Glutamatergic neuron (in vitro differentiated cells): ENCODE measurements around the gene CAV3. TPM values are rescaled to one million over a fixed set of nuclear protein-coding genes. Genes with fewer than 3 reads are reported as not detected.

Experiments
- DNase-seq: peaks from one replicate; pipeline ENCODE4 v3.0.0; 2022
- H3K27ac Mint-ChIP-seq: one replicate; pipeline ENCODE4 v1.8.0; 2020; ENCODE audit warnings: mild to moderate bottlenecking, mixed read lengths, inconsistent platforms; ENCODE audit not compliant: unreplicated experiment
- H3K27me3 Mint-ChIP-seq: one replicate; pipeline ENCODE4 v1.8.0; 2020; ENCODE audit warnings: mild to moderate bottlenecking, moderate library complexity, mixed read lengths, inconsistent platforms; ENCODE audit not compliant: unreplicated experiment
- H3K36me3 Mint-ChIP-seq: one replicate; pipeline ENCODE4 v1.8.0; 2020; ENCODE audit warnings: mild to moderate bottlenecking, mixed read lengths, inconsistent platforms; ENCODE audit not compliant: unreplicated experiment
- H3K4me1 Mint-ChIP-seq: one replicate; pipeline ENCODE4 v1.8.0; 2020; ENCODE audit warnings: mild to moderate bottlenecking, low read depth, mixed read lengths, inconsistent platforms; ENCODE audit not compliant: unreplicated experiment
- H3K4me3 Mint-ChIP-seq: one replicate; pipeline ENCODE4 v1.8.0; 2020; ENCODE audit warnings: mild to moderate bottlenecking, mixed read lengths, inconsistent platforms; ENCODE audit not compliant: unreplicated experiment
- H3K9me3 Mint-ChIP-seq: one replicate; pipeline ENCODE4 v1.8.0; 2020; ENCODE audit warnings: mild to moderate bottlenecking, moderate library complexity, mixed read lengths, inconsistent platforms; ENCODE audit not compliant: unreplicated experiment
- CTCF ChIP-seq: fragments of 200-600 bp; sonication (generic); IDR thresholded peaks from one replicate; pipeline ENCODE4 v1.5.0; 2021; ENCODE audit not compliant: partially characterized antibody, unreplicated experiment
- total RNA-seq: library from RNA; stranded (reverse); fragmentation: NEBNext Ultra II Directional; extraction: Animal tissue kit (Norgen Biotek cat#: 25700); gene quantifications from one replicate; pipeline ENCODE4 v1.2.1, GENCODE V29; 2021; ENCODE audit not compliant: unreplicated experiment

Gene CAV3
- total RNA-seq, 1 donor from 2014 or later: 0.29 TPM

GRCh38 chr3:8767667-8768363 lies 34.2 kb downstream of the CAV3 start:
- TF ChIP-seq CTCF: no peak
- H3K4me1 Mint-ChIP-seq: peaks cover 10% of the 10 kb centered on the region

GRCh38 chr3:8768364-8769087 lies 34.9 kb downstream of the CAV3 start:
- Mint-ChIP-seq H3K4me1 (peaks cover 9% of the 10 kb centered on the region), H3K9me3 (peaks cover 3% of the 10 kb centered on the region), H3K36me3 (no peaks in the 10 kb centered on the region), H3K4me3 (peak overlapping the region; percentile 66), H3K27me3 (peaks cover 6% of the 10 kb centered on the region), H3K27ac (no peak overlapping the region)
- no peak for TF ChIP-seq CTCF
- DNase-seq: no peak

More at GRCh38 chr3:8767667-8768363, 34.2 kb downstream of the CAV3 start:
- DNase-seq: peak; percentile 56
- H3K27ac Mint-ChIP-seq: no peak overlapping the region
- H3K27me3 Mint-ChIP-seq: peaks cover 6% of the 10 kb centered on the region
- H3K36me3 Mint-ChIP-seq: no peaks in the 10 kb centered on the region
- H3K9me3 Mint-ChIP-seq: peaks cover 3% of the 10 kb centered on the region
- H3K4me3 Mint-ChIP-seq: peak overlapping the region; percentile 66

DNA sequence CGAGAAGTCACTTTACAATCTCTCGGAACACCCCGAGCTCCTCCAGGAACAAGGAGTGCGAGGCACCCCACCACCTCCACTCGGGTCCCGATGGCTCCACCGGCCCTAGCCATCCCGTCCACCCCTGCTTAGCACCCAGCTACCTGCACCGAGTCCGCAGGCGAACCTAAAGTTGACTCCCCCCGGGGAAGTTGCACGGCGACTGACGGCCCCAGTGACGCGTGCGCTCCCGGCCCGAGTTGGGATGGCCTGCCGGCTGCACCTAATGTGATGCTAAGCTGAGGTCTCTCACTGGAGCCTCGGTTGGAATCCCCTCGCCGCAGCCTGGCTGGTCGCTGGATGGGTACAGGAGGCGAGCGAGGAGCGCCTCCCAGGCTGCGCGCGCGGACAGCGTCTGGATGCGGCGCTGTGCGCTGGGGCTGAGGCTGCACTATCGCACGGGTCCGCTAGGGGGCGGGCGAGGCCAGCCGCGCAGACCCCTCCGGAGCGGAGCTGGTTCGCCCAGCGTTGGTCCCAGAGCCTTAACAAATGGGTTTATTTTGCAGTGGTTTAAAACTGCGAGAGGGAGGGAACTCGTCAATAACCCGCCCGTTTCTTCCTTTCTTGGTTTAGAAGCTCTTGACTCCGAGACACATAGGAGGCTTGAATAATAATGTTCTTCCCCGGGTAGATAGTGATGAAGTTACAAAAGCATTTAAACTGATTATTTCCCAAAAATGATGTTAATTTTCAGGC lies 35.7 kb downstream of the CAV3 start, which contains the start of gene OXTR:
Gene OXTR (minus strand): TSS at position 526 of the 735 bp plus-strand sequence. CDS start 1,426 bp downstream, outside the sequence.
- Mint-ChIP-seq H3K27ac (no peak within 1 kb of the TSS), H3K27me3 (peaks cover 6% of the 10 kb centered on the region), H3K4me3 (peak within 1 kb of the TSS; percentile 84), H3K36me3 (no peaks in the 10 kb centered on the region), H3K9me3 (peaks cover 3% of the 10 kb centered on the region), H3K4me1 (peaks cover 9% of the 10 kb centered on the region)
- peak; percentile 100 for TF ChIP-seq CTCF
- peak; percentile 91 for DNase-seq

GRCh38 chr3:8773941-8774542 lies 40.4 kb downstream of the CAV3 start:
- Mint-ChIP-seq H3K4me1 (peaks cover 2% of the 10 kb centered on the region), H3K27ac (no peak overlapping the region), H3K9me3 (peaks cover 5% of the 10 kb centered on the region), H3K4me3 (no peak overlapping the region), H3K27me3 (no peaks in the 10 kb centered on the region), H3K36me3 (no peaks in the 10 kb centered on the region)
- no peak for TF ChIP-seq CTCF
- DNase-seq: no peak
